ENCODE measurements around the gene OBSL1. TPM values are rescaled to one million over a fixed set of nuclear protein-coding genes. Genes with fewer than 3 reads are reported as not detected.

The OBSL1 gene
- total RNA-seq, 2 donors from 2014 or later: 2.9 TPM; not detected in 1

GRCh38 chr2:219567131-219567530 lies 4.2 kb downstream of the OBSL1 start:
- Mint-ChIP-seq H3K27me3 (peaks cover 16 to 32% of the 10 kb centered on the region in 2 donors), H3K4me1 (ENCODE audit: low read depth in 2 of 2) (peaks cover 0 to 4% of the 10 kb centered on the region in 2 donors), H3K9me3 (no peaks in the 10 kb centered on the region), H3K36me3 (no peaks in the 10 kb centered on the region), H3K27ac (no peak overlapping the region), H3K4me3 (no peak overlapping the region)
- DNase-seq (ENCODE audit: low spot score) (no peak), ATAC-seq (no peak)

- ATAC-seq (no peak), DNase-seq (ENCODE audit: low spot score) (no peak)
- no peaks in the 10 kb centered on the region for H3K9me3 Mint-ChIP-seq
- H3K4me1 Mint-ChIP-seq (ENCODE audit: low read depth in 2 of 2): peaks cover 0 to under 1% of the 10 kb centered on the region in 2 donors
- H3K4me3 Mint-ChIP-seq: no peak overlapping the region
- H3K27me3 Mint-ChIP-seq: peaks cover 11 to 27% of the 10 kb centered on the region in 2 donors
- H3K36me3 Mint-ChIP-seq: no peaks in the 10 kb centered on the region
- H3K27ac Mint-ChIP-seq: no peak overlapping the region
Measured at GRCh38 chr2:219566640-219567039, 4.7 kb downstream of the OBSL1 start.

- no peak for ATAC-seq
- Mint-ChIP-seq H3K4me3 (no peak overlapping the region), H3K9me3 (no peaks in the 10 kb centered on the region), H3K27ac (no peak overlapping the region), H3K4me1 (ENCODE audit: low read depth in 2 of 2) (no peaks in the 10 kb centered on the region), H3K36me3 (no peaks in the 10 kb centered on the region), H3K27me3 (peaks cover 8 to 27% of the 10 kb centered on the region in 2 donors)
- no peak for DNase-seq (ENCODE audit: low spot score)
Measured at GRCh38 chr2:219565130-219566080, 5.9 kb downstream of the OBSL1 start.

- Mint-ChIP-seq H3K27me3 (peaks cover 0 to 19% of the 10 kb centered on the region in 2 donors), H3K4me3 (no peak overlapping the region), H3K36me3 (no peaks in the 10 kb centered on the region), H3K27ac (no peak overlapping the region), H3K4me1 (ENCODE audit: low read depth in 2 of 2) (no peaks in the 10 kb centered on the region), H3K9me3 (no peaks in the 10 kb centered on the region)
- no peak for ATAC-seq
- no peak for DNase-seq (ENCODE audit: low spot score)
Measured at GRCh38 chr2:219563271-219563928, 7.9 kb downstream of the OBSL1 start.

GRCh38 chr2:219562049-219563020 lies 9.0 kb downstream of the OBSL1 start:
- H3K4me3 Mint-ChIP-seq: no peak overlapping the region
- H3K27ac Mint-ChIP-seq: no peak overlapping the region
- ATAC-seq (no peak), DNase-seq (ENCODE audit: low spot score) (no peak)
- no peaks in the 10 kb centered on the region for H3K36me3 Mint-ChIP-seq
- peaks cover 0 to 15% of the 10 kb centered on the region in 2 donors for H3K27me3 Mint-ChIP-seq
- no peaks in the 10 kb centered on the region for H3K4me1 Mint-ChIP-seq (ENCODE audit: low read depth in 2 of 2)
- no peaks in the 10 kb centered on the region for H3K9me3 Mint-ChIP-seq

- no peak overlapping the region for H3K27ac Mint-ChIP-seq
- no peaks in the 10 kb centered on the region for H3K4me1 Mint-ChIP-seq (ENCODE audit: low read depth in 2 of 2)
- no peak for ATAC-seq
- H3K36me3 Mint-ChIP-seq: no peaks in the 10 kb centered on the region
- no peak overlapping the region for H3K4me3 Mint-ChIP-seq
- H3K9me3 Mint-ChIP-seq: no peaks in the 10 kb centered on the region
- peaks cover 0 to 11% of the 10 kb centered on the region in 2 donors for H3K27me3 Mint-ChIP-seq
- DNase-seq (ENCODE audit: low spot score): no peak
Measured at GRCh38 chr2:219561179-219562048, 9.9 kb downstream of the OBSL1 start.

GRCh38 chr2:219560893-219561178 lies 10.5 kb downstream of the OBSL1 start:
- no peaks in the 10 kb centered on the region for H3K4me1 Mint-ChIP-seq (ENCODE audit: low read depth in 2 of 2)
- H3K27me3 Mint-ChIP-seq: peaks cover 0 to 7% of the 10 kb centered on the region in 2 donors
- no peak overlapping the region for H3K27ac Mint-ChIP-seq
- H3K9me3 Mint-ChIP-seq: no peaks in the 10 kb centered on the region
- H3K4me3 Mint-ChIP-seq: no peak overlapping the region
- ATAC-seq (no peak), DNase-seq (ENCODE audit: low spot score) (no peak)
- H3K36me3 Mint-ChIP-seq: no peaks in the 10 kb centered on the region

GRCh38 chr2:219560037-219560892 lies 11.1 kb downstream of the OBSL1 start:
- Mint-ChIP-seq H3K9me3 (no peaks in the 10 kb centered on the region), H3K4me3 (no peak overlapping the region), H3K27me3 (peaks cover 0 to 6% of the 10 kb centered on the region in 2 donors), H3K27ac (no peak overlapping the region), H3K4me1 (ENCODE audit: low read depth in 2 of 2) (no peaks in the 10 kb centered on the region), H3K36me3 (no peaks in the 10 kb centered on the region)
- no peak for ATAC-seq
- no peak for DNase-seq (ENCODE audit: low spot score)

- H3K4me1 Mint-ChIP-seq (ENCODE audit: low read depth in 2 of 2): no peaks in the 10 kb centered on the region
- H3K9me3 Mint-ChIP-seq: no peaks in the 10 kb centered on the region
- no peaks in the 10 kb centered on the region for H3K36me3 Mint-ChIP-seq
- ATAC-seq (no peak), DNase-seq (ENCODE audit: low spot score) (no peak)
- peaks cover 0 to under 1% of the 10 kb centered on the region in 2 donors for H3K27me3 Mint-ChIP-seq
- H3K27ac Mint-ChIP-seq: no peak overlapping the region
- H3K4me3 Mint-ChIP-seq: no peak overlapping the region
Measured at GRCh38 chr2:219559156-219559915, 12.0 kb downstream of the OBSL1 start.

GRCh38 chr2:219557791-219558785 lies 13.3 kb downstream of the OBSL1 start:
- Mint-ChIP-seq H3K4me3 (no peak overlapping the region), H3K27ac (no peak overlapping the region), H3K27me3 (peaks cover 0 to 4% of the 10 kb centered on the region in 2 donors), H3K9me3 (no peaks in the 10 kb centered on the region), H3K4me1 (ENCODE audit: low read depth in 2 of 2) (no peaks in the 10 kb centered on the region), H3K36me3 (no peaks in the 10 kb centered on the region)
- DNase-seq (ENCODE audit: low spot score) (no peak), ATAC-seq (peak; percentile 8 to 11)

GRCh38 chr2:219557320-219557719 lies 14.0 kb downstream of the OBSL1 start:
- H3K9me3 Mint-ChIP-seq: no peaks in the 10 kb centered on the region
- no peaks in the 10 kb centered on the region for H3K36me3 Mint-ChIP-seq
- no peak overlapping the region for H3K27ac Mint-ChIP-seq
- DNase-seq (ENCODE audit: low spot score): no peak
- peaks cover 0 to 4% of the 10 kb centered on the region in 2 donors for H3K27me3 Mint-ChIP-seq
- ATAC-seq: no peak
- no peak overlapping the region for H3K4me3 Mint-ChIP-seq
- no peaks in the 10 kb centered on the region for H3K4me1 Mint-ChIP-seq (ENCODE audit: low read depth in 2 of 2)
